CD4-positive, CD25-positive, alpha-beta regulatory T cell (primary cell): ENCODE measurements around the gene KRTAP15-1. TPM values are rescaled to one million over a fixed set of nuclear protein-coding genes. Genes with fewer than 3 reads are reported as not detected.

Source experiments
- ATAC-seq, 2 donors: fragments of 150-1000 bp; cut with Tn5 transposase; one replicate each; pipeline ENCODE4 v1.10.0; 2021; ENCODE audit warnings: low read depth in 2 of 2, moderate number of reproducible peaks in 2 of 2, moderate library complexity in 1 of 2
- DNase-seq, 3 donors: peaks; one replicate each; pipeline versions ENCODE4 v3.0.0 to v3.0.0-alpha.2; 2012 to 2022; ENCODE audit warnings: mixed read lengths in 1 of 3
- H3K27ac ChIP-seq: one replicate; pipeline ENCODE4 v1.7.0; 2013; ENCODE audit warnings: mild to moderate bottlenecking, low read length; ENCODE audit not compliant: insufficient read depth, poor library complexity, severe bottlenecking
- H3K27me3 ChIP-seq: one replicate; pipeline ENCODE4 v1.7.0; 2013; ENCODE audit warnings: low read length; ENCODE audit not compliant: control insufficient read depth, insufficient read depth
- H3K36me3 ChIP-seq: one replicate; pipeline ENCODE4 v1.7.0; 2013; ENCODE audit warnings: mild to moderate bottlenecking, low read length, moderate library complexity; ENCODE audit not compliant: control insufficient read depth, insufficient read depth
- H3K4me1 ChIP-seq: 2 replicates; pipeline ENCODE4 v1.7.0; 2013; ENCODE audit warnings: mild to moderate bottlenecking, low read length; ENCODE audit not compliant: insufficient read depth, control insufficient read depth, poor library complexity, severe bottlenecking
- H3K4me3 ChIP-seq: one replicate; pipeline ENCODE4 v1.7.0; 2013; ENCODE audit warnings: low read depth, mild to moderate bottlenecking, low read length, moderate library complexity
- H3K9me3 ChIP-seq, 2 experiments: 1 replicate in 1 of 2; 2 replicates in 1 of 2; pipeline ENCODE4 v1.7.0; 2013; ENCODE audit warnings: low read length in 2 of 2, mild to moderate bottlenecking in 1 of 2, moderate library complexity in 1 of 2; ENCODE audit not compliant: control insufficient read depth in 2 of 2
- H3K27ac Mint-ChIP-seq, 3 donors: one replicate each; pipeline ENCODE4 v1.8.0; 2020 to 2022; ENCODE audit warnings: mild to moderate bottlenecking in 3 of 3, mixed read lengths in 3 of 3, moderate library complexity in 2 of 3
- H3K27me3 Mint-ChIP-seq: one replicate; pipeline ENCODE4 v1.8.0; 2022; ENCODE audit warnings: mild to moderate bottlenecking, mixed read lengths
- H3K36me3 Mint-ChIP-seq: one replicate; pipeline ENCODE4 v1.8.0; 2020; ENCODE audit warnings: mixed read lengths
- H3K4me1 Mint-ChIP-seq, 4 donors: one replicate each; pipeline ENCODE4 v1.8.0; 2020 to 2022; ENCODE audit warnings: mixed read lengths in 4 of 4, mild to moderate bottlenecking in 1 of 4
- H3K4me3 Mint-ChIP-seq, 4 donors: one replicate each; pipeline ENCODE4 v1.8.0; 2020 to 2022; ENCODE audit warnings: mild to moderate bottlenecking in 4 of 4, mixed read lengths in 4 of 4, moderate library complexity in 3 of 4
- H3K9me3 Mint-ChIP-seq, 7 donors: one replicate each; pipeline ENCODE4 v1.8.0; 2020 to 2022; ENCODE audit warnings: mixed read lengths in 7 of 7, mild to moderate bottlenecking in 3 of 7, moderate library complexity in 2 of 7
- polyA plus RNA-seq, 4 donors: library from polyadenylated mRNA; unstranded; fragments of 300-500 nt; fragmentation: Illumina TruSeq; gene quantifications; one replicate each; pipeline ENCODE4 v1.2.3, GENCODE V29; 2021
- total RNA-seq: library from RNA; stranded (reverse); gene quantifications from one replicate; pipeline ENCODE4 v1.2.3, GENCODE V29; 2022

Gene KRTAP15-1
- total and polyA plus RNA-seq, 5 donors from 2014 or later, result not detected

GRCh38 chr21:30468900-30469714, 29.0 kb downstream of the KRTAP15-1 start:
- Mint-ChIP-seq H3K9me3 (peaks cover 0 to 3% (median 0%) of the 10 kb centered on the region in 7 donors), H3K4me1 (no peaks in the 10 kb centered on the region), H3K36me3 (no peaks in the 10 kb centered on the region), H3K27me3 (no peaks in the 10 kb centered on the region), H3K4me3 (no peak overlapping the region), H3K27ac (no peak overlapping the region)
- H3K4me1 ChIP-seq, result no peaks in the 10 kb centered on the region
- no peak for ATAC-seq
- H3K36me3 ChIP-seq, result no peaks in the 10 kb centered on the region
- no peak for DNase-seq
- H3K4me3 ChIP-seq, result no peak overlapping the region
- H3K27ac ChIP-seq, result no peak overlapping the region
- no peaks in the 10 kb centered on the region for H3K27me3 ChIP-seq
- H3K9me3 ChIP-seq, result no peaks in the 10 kb centered on the region

- no peaks in the 10 kb centered on the region for H3K36me3 Mint-ChIP-seq
- Histone ChIP-seq H3K4me1 (no peaks in the 10 kb centered on the region), H3K36me3 (no peaks in the 10 kb centered on the region), H3K27me3 (no peaks in the 10 kb centered on the region), H3K4me3 (no peak overlapping the region), H3K27ac (no peak overlapping the region), H3K9me3 (no peaks in the 10 kb centered on the region)
- H3K27ac Mint-ChIP-seq, result no peak overlapping the region
- H3K4me1 Mint-ChIP-seq, result no peaks in the 10 kb centered on the region
- ATAC-seq (no peak), DNase-seq (no peak)
- H3K9me3 Mint-ChIP-seq, result peaks cover 0 to 4% (median 0%) of the 10 kb centered on the region in 7 donors
- no peak overlapping the region for H3K4me3 Mint-ChIP-seq
- H3K27me3 Mint-ChIP-seq, result peaks cover 4% of the 10 kb centered on the region
These were observed 37.9 kb downstream of the KRTAP15-1 start for GRCh38 chr21:30478004-30478403.

- ATAC-seq (no peak), DNase-seq (no peak)
- H3K36me3 Mint-ChIP-seq, result no peaks in the 10 kb centered on the region
- Histone ChIP-seq H3K27me3 (no peaks in the 10 kb centered on the region), H3K4me1 (no peaks in the 10 kb centered on the region), H3K4me3 (no peak overlapping the region), H3K27ac (no peak overlapping the region), H3K9me3 (no peaks in the 10 kb centered on the region), H3K36me3 (no peaks in the 10 kb centered on the region)
- peaks cover 4% of the 10 kb centered on the region for H3K27me3 Mint-ChIP-seq
- H3K9me3 Mint-ChIP-seq, result peaks cover 0 to 4% (median 0%) of the 10 kb centered on the region in 7 donors
- no peaks in the 10 kb centered on the region for H3K4me1 Mint-ChIP-seq
- H3K4me3 Mint-ChIP-seq, result no peak overlapping the region
- no peak overlapping the region for H3K27ac Mint-ChIP-seq
These were observed 39.2 kb downstream of the KRTAP15-1 start for GRCh38 chr21:30479259-30479658.

- DNase-seq, result no peak
- H3K4me1 Mint-ChIP-seq, result no peaks in the 10 kb centered on the region
These were observed 40.1 kb downstream of the KRTAP15-1 start, which contains the start of gene KRTAP19-1 for GRCh38 chr21:30480145-30480544. Gene KRTAP19-1 (minus strand): TSS chr21:30480367. CDS start chr21:30480317, 50 bp downstream.

GRCh38 chr21:30482130-30482529, 42.1 kb downstream of the KRTAP15-1 start:
- H3K27ac ChIP-seq, result no peak overlapping the region
- H3K9me3 ChIP-seq, result peaks cover 0 to 6% of the 10 kb centered on the region in 2 experiments
- no peaks in the 10 kb centered on the region for H3K36me3 ChIP-seq
- Mint-ChIP-seq H3K36me3 (no peaks in the 10 kb centered on the region), H3K4me3 (no peak overlapping the region), H3K4me1 (no peaks in the 10 kb centered on the region), H3K27ac (peak overlapping the region in 1 of 3 donors; percentile 11), H3K9me3 (peaks cover 0 to 16% (median 4%) of the 10 kb centered on the region in 7 donors), H3K27me3 (no peaks in the 10 kb centered on the region)
- no peak overlapping the region for H3K4me3 ChIP-seq
- H3K27me3 ChIP-seq, result no peaks in the 10 kb centered on the region
- no peak for ATAC-seq
- DNase-seq, result no peak
- H3K4me1 ChIP-seq, result no peaks in the 10 kb centered on the region

More at GRCh38 chr21:30480145-30480544, 40.1 kb downstream of the KRTAP15-1 start, which contains the start of gene KRTAP19-1:
- H3K27ac ChIP-seq, result no peak within 1 kb of the TSS
- H3K36me3 Mint-ChIP-seq, result no peaks in the 10 kb centered on the region
- H3K27me3 ChIP-seq, result no peaks in the 10 kb centered on the region
- H3K4me3 Mint-ChIP-seq, result no peak within 1 kb of the TSS
- no peak within 1 kb of the TSS for H3K4me3 ChIP-seq
- no peak for ATAC-seq
- H3K4me1 ChIP-seq, result no peaks in the 10 kb centered on the region
- no peak within 1 kb of the TSS for H3K27ac Mint-ChIP-seq
- no peaks in the 10 kb centered on the region for H3K9me3 ChIP-seq
- peaks cover 0 to 4% (median 2%) of the 10 kb centered on the region in 7 donors for H3K9me3 Mint-ChIP-seq
- no peaks in the 10 kb centered on the region for H3K27me3 Mint-ChIP-seq
- H3K36me3 ChIP-seq, result no peaks in the 10 kb centered on the region

GRCh38 chr21:30486180-30486579, 46.1 kb downstream of the KRTAP15-1 start:
- no peak overlapping the region for H3K4me3 Mint-ChIP-seq
- no peak for ATAC-seq
- H3K9me3 ChIP-seq, result peaks cover 0 to 6% of the 10 kb centered on the region in 2 experiments

GRCh38 chr21:30487336-30487735, 47.3 kb downstream of the KRTAP15-1 start, which contains the start of gene KRTAP19-2:
Gene KRTAP19-2 (minus strand): TSS chr21:30487436. CDS start chr21:30487348, 88 bp downstream.
- no peaks in the 10 kb centered on the region for H3K36me3 ChIP-seq
- H3K9me3 Mint-ChIP-seq, result peaks cover 0 to 18% (median 0%) of the 10 kb centered on the region in 7 donors
- no peak within 1 kb of the TSS for H3K4me3 ChIP-seq
- H3K27me3 ChIP-seq, result no peaks in the 10 kb centered on the region
- H3K27me3 Mint-ChIP-seq, result no peaks in the 10 kb centered on the region
- no peaks in the 10 kb centered on the region for H3K4me1 ChIP-seq
- H3K27ac ChIP-seq, result no peak within 1 kb of the TSS
- no peaks in the 10 kb centered on the region for H3K36me3 Mint-ChIP-seq
- H3K4me3 Mint-ChIP-seq, result no peak within 1 kb of the TSS
- H3K9me3 ChIP-seq, result peaks cover 0 to 6% of the 10 kb centered on the region in 2 experiments
- DNase-seq (no peak), ATAC-seq (no peak)
- H3K27ac Mint-ChIP-seq, result no peak within 1 kb of the TSS
- no peaks in the 10 kb centered on the region for H3K4me1 Mint-ChIP-seq

More at GRCh38 chr21:30486180-30486579, 46.1 kb downstream of the KRTAP15-1 start:
- Mint-ChIP-seq H3K27ac (no peak overlapping the region), H3K4me1 (no peaks in the 10 kb centered on the region), H3K36me3 (no peaks in the 10 kb centered on the region), H3K27me3 (no peaks in the 10 kb centered on the region), H3K9me3 (peaks cover 0 to 18% (median under 1%) of the 10 kb centered on the region in 7 donors)
- no peak for DNase-seq
- no peaks in the 10 kb centered on the region for H3K27me3 ChIP-seq
- H3K4me1 ChIP-seq, result no peaks in the 10 kb centered on the region
- H3K36me3 ChIP-seq, result no peaks in the 10 kb centered on the region
- no peak overlapping the region for H3K27ac ChIP-seq
- no peak overlapping the region for H3K4me3 ChIP-seq
